Activated CD8-positive, alpha-beta T cell treated with anti-CD3 and anti-CD28 coated beads for 36 hours (primary cell): ENCODE measurements around the gene KRT79. TPM values are rescaled to one million over a fixed set of nuclear protein-coding genes. Genes with fewer than 3 reads are reported as not detected.
"Not testable (repeated sequence)": the region's sequence is repeated elsewhere in the genome, so short reads cannot be mapped to it uniquely, and the experiment has no call there.

ENCODE experiments used
- ATAC-seq: fragments of 200-7000 bp; cut with Tn5 transposase; one replicate; pipeline ENCODE4 v1.10.0; 2021; ENCODE audit warnings: mild to moderate bottlenecking, moderate library complexity
- CTCF ChIA-PET: fragments of 350-600 bp; sonication (Branson Sonifier 250); formaldehyde crosslinking; loops from one replicate; lab custom pipeline; 2021; ENCODE audit warnings: antibody characterized with exemption; lab: Charles Lee
- POLR2A ChIA-PET: fragments of 350-600 bp; sonication (Branson Sonifier 250); formaldehyde crosslinking; loops from one replicate; lab custom pipeline; 2021; ENCODE audit warnings: antibody characterized with exemption; lab: Charles Lee
- DNase-seq: peaks from one replicate; pipeline ENCODE4 v3.0.0-alpha.2; 2020
- H3K27ac Mint-ChIP-seq: one replicate; pipeline ENCODE4 v1.8.0; 2021; ENCODE audit warnings: mild to moderate bottlenecking, mixed read lengths
- H3K27me3 Mint-ChIP-seq: one replicate; pipeline ENCODE4 v1.8.0; 2021; ENCODE audit warnings: mixed read lengths
- H3K36me3 Mint-ChIP-seq: one replicate; pipeline ENCODE4 v1.8.0; 2021; ENCODE audit warnings: low read depth, mixed read lengths
- H3K4me1 Mint-ChIP-seq: one replicate; pipeline ENCODE4 v1.8.0; 2021; ENCODE audit warnings: low read depth, mixed read lengths
- H3K4me3 Mint-ChIP-seq: one replicate; pipeline ENCODE4 v1.8.0; 2021; ENCODE audit warnings: mild to moderate bottlenecking, moderate library complexity, mixed read lengths
- H3K9me3 Mint-ChIP-seq: one replicate; pipeline ENCODE4 v1.8.0; 2021; ENCODE audit warnings: mixed read lengths
- CTCF ChIP-seq: fragments of 200-600 bp; IDR thresholded peaks from one replicate; pipeline ENCODE4 v1.8.0; 2022; ENCODE audit warnings: antibody characterized with exemption, mild to moderate bottlenecking
- intact Hi-C: fragments of 100-400 bp; cut with micrococcal nuclease; formaldehyde crosslinking; loops from one replicate; pipeline ENCODE4 v1.10.0; 2022
- total RNA-seq, 2 experiments: library from RNA; stranded (reverse); gene quantifications; one replicate each; pipeline ENCODE4 v1.2.3, GENCODE V29; 2021

The KRT79 gene
- total RNA-seq, 2 experiments from 2014 or later = 0.87 to 1.6 TPM

GRCh38 chr12:52861511-52861910, 27.4 kb upstream of the KRT79 start:
- CTCF ChIA-PET = interaction anchor here (1.9 kb wide), 1 partner anchor 12 kb away, joined by 8 read pairs; no protein-coding TSS in a partner anchor
- no peak for DNase-seq
- H3K4me1 Mint-ChIP-seq = no peaks in the 10 kb centered on the region
- POLR2A ChIA-PET = no interaction called here
- H3K9me3 Mint-ChIP-seq = no peaks in the 10 kb centered on the region
- intact Hi-C loops = loop anchor here (10.0 kb wide), 1 partner anchor 147 kb away; no protein-coding TSS in a partner anchor
- H3K27me3 Mint-ChIP-seq = no peaks in the 10 kb centered on the region
- ATAC-seq = no peak
- no peak overlapping the region for H3K27ac Mint-ChIP-seq
- H3K36me3 Mint-ChIP-seq = no peaks in the 10 kb centered on the region
- no peak for TF ChIP-seq CTCF
- no peak overlapping the region for H3K4me3 Mint-ChIP-seq

GRCh38 chr12:52860102-52860823, 26.2 kb upstream of the KRT79 start:
- no peaks in the 10 kb centered on the region for H3K9me3 Mint-ChIP-seq
- ChIA-PET CTCF (interaction anchor here (0.9 to 1.9 kb wide), 2 partner anchors 14 to 18 kb away, joined by 3 to 8 read pairs; no protein-coding TSS in a partner anchor), POLR2A (interaction anchor here (0.9 kb wide), 1 partner anchor 284 kb away, joined by 3 read pairs; no protein-coding TSS in a partner anchor)
- TF ChIP-seq CTCF = no peak
- ATAC-seq = no peak
- no peaks in the 10 kb centered on the region for H3K27me3 Mint-ChIP-seq
- H3K4me1 Mint-ChIP-seq = no peaks in the 10 kb centered on the region
- intact Hi-C loops = loop anchor here (10.0 kb wide), 1 partner anchor 145 kb away; no protein-coding TSS in a partner anchor
- no peak overlapping the region for H3K27ac Mint-ChIP-seq
- no peak for DNase-seq
- no peaks in the 10 kb centered on the region for H3K36me3 Mint-ChIP-seq
- H3K4me3 Mint-ChIP-seq = no peak overlapping the region

- ChIA-PET POLR2A (interaction anchor here (0.6 kb wide), 1 partner anchor 355 kb away, joined by 3 read pairs; no protein-coding TSS in a partner anchor), CTCF (interaction anchor here (0.7 kb wide), 1 partner anchor 13 kb away, joined by 3 read pairs; no protein-coding TSS in a partner anchor)
- ATAC-seq (no peak), DNase-seq (no peak)
- no peak overlapping the region for H3K27ac Mint-ChIP-seq
- H3K27me3 Mint-ChIP-seq = no peaks in the 10 kb centered on the region
- no peaks in the 10 kb centered on the region for H3K9me3 Mint-ChIP-seq
- TF ChIP-seq CTCF = no peak
- intact Hi-C loops = no loop called here
- H3K4me1 Mint-ChIP-seq = no peaks in the 10 kb centered on the region
- no peak overlapping the region for H3K4me3 Mint-ChIP-seq
- H3K36me3 Mint-ChIP-seq = no peaks in the 10 kb centered on the region
Observed at GRCh38 chr12:52857500-52857899, 23.4 kb upstream of the KRT79 start.

GRCh38 chr12:52856787-52857186, 22.7 kb upstream of the KRT79 start:
- Mint-ChIP-seq H3K9me3 (no peaks in the 10 kb centered on the region), H3K36me3 (no peaks in the 10 kb centered on the region), H3K27ac (no peak overlapping the region), H3K27me3 (no peaks in the 10 kb centered on the region), H3K4me3 (no peak overlapping the region), H3K4me1 (no peaks in the 10 kb centered on the region)
- TF ChIP-seq CTCF = no peak
- POLR2A ChIA-PET = no interaction called here
- DNase-seq (no peak), ATAC-seq (no peak)
- CTCF ChIA-PET = interaction anchor here (0.7 kb wide), 1 partner anchor 14 kb away, joined by 3 read pairs; no protein-coding TSS in a partner anchor
- intact Hi-C loops = no loop called here

GRCh38 chr12:52856077-52856476, 22.0 kb upstream of the KRT79 start:
- DNase-seq, POLR2A ChIA-PET, H3K4me3 Mint-ChIP-seq, ATAC-seq, H3K36me3 Mint-ChIP-seq, H3K4me1 Mint-ChIP-seq, intact Hi-C loops, H3K27ac Mint-ChIP-seq, H3K9me3 Mint-ChIP-seq, H3K27me3 Mint-ChIP-seq: not testable (repeated sequence)
- CTCF ChIA-PET = interaction anchor here (0.7 kb wide), 1 partner anchor 15 kb away, joined by 3 read pairs; no protein-coding TSS in a partner anchor
